Measurements from ENCODE around the gene RPL13A. TPM values are rescaled to one million over a fixed set of nuclear protein-coding genes. Genes with fewer than 3 reads are reported as not detected.
A peak's percentile ranks its signal among the peaks of the same experiment; 100 is the strongest.

The RPL13A gene
- total and polyA plus RNA-seq, 2 of the 13 experiments (the other 11 are each of a cell fraction or from before 2014, with no cell fraction given): 2,601 to 3,407 TPM

GRCh38 chr19:49488863-49489537 is 1.6 kb downstream of the RPL13A start (continued):
- no peak for TF ChIP-seq CSRNP1 (CRISPR knock-in tag; IDR thresholded peaks at IDR 0.05)
- 0 out of 2 replicates have a peak, but pooled peaks have one; percentile 19 for TF ChIP-seq ISX (CRISPR knock-in tag; conservative IDR thresholded peaks at IDR 0.05)
- no peak for TF ChIP-seq MED8 (CRISPR knock-in tag; IDR thresholded peaks at IDR 0.05; ENCODE audit: insufficient replicate concordance)
- TF ChIP-seq TEF (CRISPR knock-in tag; IDR thresholded peaks at IDR 0.05): no peak
- TF ChIP-seq KAT8 (CRISPR knock-in tag; IDR thresholded peaks at IDR 0.05): no peak
- TF ChIP-seq JARID2 (CRISPR knock-in tag; IDR thresholded peaks at IDR 0.05; ENCODE audit: insufficient replicate concordance): no peak
- TF ChIP-seq BHLHE40 (IDR thresholded peaks at IDR 0.05; ENCODE audit: low read length): no peak
- TF ChIP-seq NONO (IDR thresholded peaks at IDR 0.05): no peak
- 0 out of 2 replicates have a peak, but pooled peaks have one; percentile 31 for TF ChIP-seq NONO (CRISPR knock-in tag; conservative IDR thresholded peaks at IDR 0.05)
- no peak for TF ChIP-seq ZNF883 (CRISPR knock-in tag; IDR thresholded peaks at IDR 0.05; ENCODE audit: not compliant biosample characterization)
- no peak for TF ChIP-seq ZNF207 (IDR thresholded peaks at IDR 0.05; ENCODE audit: borderline replicate concordance)
- TF ChIP-seq MAFF (IDR thresholded peaks at IDR 0.05; ENCODE audit: low read depth, low read length): peak; percentile 90
- TF ChIP-seq ZNF713 (CRISPR knock-in tag; IDR thresholded peaks at IDR 0.05): no peak
- TF ChIP-seq GRHL1 (CRISPR knock-in tag; conservative IDR thresholded peaks at IDR 0.05): no peak
- TF ChIP-seq SIX1 (CRISPR knock-in tag; IDR thresholded peaks at IDR 0.05; ENCODE audit: borderline replicate concordance): no peak
- no peak for TF ChIP-seq FIP1L1 (IDR thresholded peaks at IDR 0.05; ENCODE audit: borderline replicate concordance, insufficient read depth, low read depth, low read length)
- TF ChIP-seq ZFP82 (CRISPR knock-in tag; IDR thresholded peaks at IDR 0.05; ENCODE audit: borderline replicate concordance): no peak
- no peak for TF ChIP-seq TFDP1 (CRISPR knock-in tag; IDR thresholded peaks at IDR 0.05; ENCODE audit: borderline replicate concordance)
- TF ChIP-seq KDM5B (CRISPR knock-in tag; IDR thresholded peaks at IDR 0.05; ENCODE audit: borderline replicate concordance): no peak
- no peak for TF ChIP-seq RBFOX2 (IDR thresholded peaks at IDR 0.05; ENCODE audit: low read depth, low read length)
- TF ChIP-seq NBN (conservative IDR thresholded peaks at IDR 0.05): no peak
- no peak for TF ChIP-seq JUN (CRISPR knock-in tag; IDR thresholded peaks at IDR 0.05)
- TF ChIP-seq REL (CRISPR knock-in tag; conservative IDR thresholded peaks at IDR 0.05): 0 out of 2 replicates have a peak, but pooled peaks have one; percentile 14

Measured in HepG2 (cell line).